HG03571 (cell line): ENCODE measurements around the gene KLHL35.
"Not testable (repeated sequence)": the region's sequence is repeated elsewhere in the genome, so short reads cannot be mapped to it uniquely, and the experiment has no call there.

Experiments used
- ATAC-seq: cut with Tn5 transposase; IDR thresholded peaks from one replicate; pipeline ENCODE4 v1.9.1; 2021; ENCODE audit not compliant: unreplicated experiment

The KLHL35 gene

GRCh38 chr11:75394085-75394840 is 38.7 kb downstream of the KLHL35 start:
- no peak for ATAC-seq

GRCh38 chr11:75389925-75390324 is 43.1 kb downstream of the KLHL35 start:
- no peak for ATAC-seq

GRCh38 chr11:75389276-75389605 is 43.8 kb downstream of the KLHL35 start:
- no peak for ATAC-seq

GRCh38 chr11:75388386-75389275 is 44.4 kb downstream of the KLHL35 start:
- no peak for ATAC-seq

- no peak for ATAC-seq
These were observed 45.2 kb downstream of the KLHL35 start for GRCh38 chr11:75387736-75388294.

- no peak for ATAC-seq
These were observed 45.9 kb downstream of the KLHL35 start for GRCh38 chr11:75386942-75387630.

- no peak for ATAC-seq
These were observed 48.4 kb downstream of the KLHL35 start for GRCh38 chr11:75384438-75385080.

- ATAC-seq: no peak
These were observed 49.8 kb downstream of the KLHL35 start for GRCh38 chr11:75383246-75383645.

- ATAC-seq: no peak
These were observed 52.1 kb downstream of the KLHL35 start for GRCh38 chr11:75380716-75381420.

GRCh38 chr11:75380245-75380644 is 52.8 kb downstream of the KLHL35 start:
- ATAC-seq: no peak

- ATAC-seq: not testable (repeated sequence)
These were observed 54.2 kb downstream of the KLHL35 start for GRCh38 chr11:75378776-75379175.

- no peak for ATAC-seq
These were observed 56.8 kb downstream of the KLHL35 start for GRCh38 chr11:75376175-75376574.

GRCh38 chr11:75375626-75376025 is 57.4 kb downstream of the KLHL35 start:
- no peak for ATAC-seq

GRCh38 chr11:75374646-75375045 is 58.4 kb downstream of the KLHL35 start:
- ATAC-seq: no peak

- no peak for ATAC-seq
These were observed 59.8 kb downstream of the KLHL35 start for GRCh38 chr11:75373201-75373600.
